Measurements from ENCODE around the gene SPTB.

SPTB gene

GRCh38 chr14:64704143-64704742, 175.5 kb downstream of the SPTB start, which contains the start of gene PLEKHG3 (continued):
- no peak for TF ChIP-seq ZNF148 (tag by site-specific recombination; IDR thresholded peaks at IDR 0.05; ENCODE audit: borderline replicate concordance)
- no peak for TF ChIP-seq ZNF211 (tag by site-specific recombination; IDR thresholded peaks at IDR 0.05; ENCODE audit: low read depth)
- no peak for TF ChIP-seq ZBTB49 (tag by site-specific recombination; IDR thresholded peaks at IDR 0.05; ENCODE audit: low read depth)
- TF ChIP-seq ZNF624 (tag by site-specific recombination; IDR thresholded peaks at IDR 0.05): no peak
- no peak for TF ChIP-seq ZNF350 (tag by site-specific recombination; IDR thresholded peaks at IDR 0.05)
- no peak for TF ChIP-seq ZNF639 (tag by site-specific recombination; IDR thresholded peaks at IDR 0.05)
- no peak for TF ChIP-seq ZNF473 (tag by site-specific recombination; IDR thresholded peaks at IDR 0.05)
- TF ChIP-seq HOXC10 (CRISPR knock-in tag; IDR thresholded peaks at IDR 0.05): no peak
- TF ChIP-seq ZNF768 (tag by site-specific recombination; IDR thresholded peaks at IDR 0.05): no peak
- peak; percentile 89 for TF ChIP-seq ZBTB26 (tag by site-specific recombination; optimal IDR thresholded peaks at IDR 0.05)
- peak; percentile 19; the same call in 1 of the 2 replicates for TF ChIP-seq ZNF501 (tag by site-specific recombination; IDR thresholded peaks at IDR 0.05)
- TF ChIP-seq MZF1 (tag by site-specific recombination; IDR thresholded peaks at IDR 0.05; ENCODE audit: borderline replicate concordance): peak; percentile 88
- TF ChIP-seq ZNF324 (tag by site-specific recombination; IDR thresholded peaks at IDR 0.05): 0 out of 2 replicates have a peak, but pooled peaks have one; percentile 30
- TF ChIP-seq KLF8 (tag by site-specific recombination; IDR thresholded peaks at IDR 0.05): peak; percentile 72; the same call in 1 of the 2 replicates
- TF ChIP-seq TCF7L2 (IDR thresholded peaks at IDR 0.05; ENCODE audit: borderline replicate concordance, low read depth, low read length): no peak
- 0 out of 2 replicates have a peak, but pooled peaks have one; percentile 13 for TF ChIP-seq ZNF76 (tag by site-specific recombination; IDR thresholded peaks at IDR 0.05; ENCODE audit: borderline replicate concordance, low read depth)
- no peak for TF ChIP-seq ZNF280D (tag by site-specific recombination; IDR thresholded peaks at IDR 0.05)
- peak; percentile 54 for TF ChIP-seq PRDM10 (tag by site-specific recombination; IDR thresholded peaks at IDR 0.05)
- no peak for TF ChIP-seq ZNF37A (tag by site-specific recombination; IDR thresholded peaks at IDR 0.05)
- TF ChIP-seq ZNF433 (tag by site-specific recombination; IDR thresholded peaks at IDR 0.05; ENCODE audit: low read depth): no peak
- no peak for TF ChIP-seq ZNF404 (tag by site-specific recombination; IDR thresholded peaks at IDR 0.05)
- no peak for TF ChIP-seq ZNF10 (tag by site-specific recombination; IDR thresholded peaks at IDR 0.05)
- TF ChIP-seq BCL11A (tag by site-specific recombination; IDR thresholded peaks at IDR 0.05; ENCODE audit: low read depth): no peak
- no peak for TF ChIP-seq ZSCAN16 (tag by site-specific recombination; IDR thresholded peaks at IDR 0.05)

Measured in HEK293 (cell line).